Activated CD4-positive, alpha-beta T cell treated with anti-CD3 and anti-CD28 coated beads, Interleukin-2, Interleukin-4, amounts not matched to agents 100 ng/mL and 50 ng/mL, durations not matched to agents 16 hours and 8 hours (primary cell): Measurements from ENCODE around the gene ARHGEF33.
"Not testable (repeated sequence)": the region's sequence is repeated elsewhere in the genome, so short reads cannot be mapped to it uniquely, and the experiment has no call there.

Experiments used
- DNase-seq: peaks from one replicate; pipeline ENCODE4 v3.0.0-alpha.2; 2020; ENCODE audit warnings: low spot score

ARHGEF33 gene

DNA sequence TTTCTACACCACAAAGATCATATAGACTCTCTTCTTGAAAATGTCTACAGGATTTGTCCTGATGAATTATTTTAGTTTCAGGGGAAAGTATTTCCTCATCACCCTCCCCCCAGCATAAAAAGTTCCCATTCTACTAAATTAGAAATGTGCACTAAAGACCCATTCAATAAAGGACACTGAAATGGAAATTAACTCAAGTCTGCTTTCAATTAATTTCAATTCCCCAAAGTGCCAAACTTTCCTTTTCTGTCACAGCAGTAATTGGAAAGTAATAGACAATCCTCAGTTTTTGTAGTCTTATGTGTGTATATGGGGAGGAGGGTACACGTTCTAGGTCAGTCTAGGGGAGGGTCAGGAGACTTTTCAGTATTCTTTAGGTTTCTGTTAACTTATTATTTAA, 21.5 kb downstream of the ARHGEF33 start:
- no peak for DNase-seq

DNA sequence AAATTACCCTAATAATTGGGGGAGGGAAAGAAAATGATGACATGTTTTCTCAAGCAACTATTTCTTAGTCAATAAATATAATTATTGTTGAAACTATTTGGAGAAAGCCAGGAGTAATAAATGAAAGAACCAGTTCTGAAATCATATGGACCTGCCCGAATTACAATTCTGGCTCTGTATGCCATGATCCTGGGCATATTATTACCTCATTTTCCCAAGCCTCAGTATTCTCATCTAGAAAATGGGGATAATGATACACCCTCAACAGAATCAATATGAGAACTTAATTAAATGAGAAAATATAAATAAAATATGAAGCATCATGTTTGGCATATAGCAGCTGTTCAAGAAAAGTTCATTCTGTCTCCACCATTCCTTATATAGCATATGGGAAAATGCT, 22.9 kb downstream of the ARHGEF33 start:
- DNase-seq: no peak

DNA sequence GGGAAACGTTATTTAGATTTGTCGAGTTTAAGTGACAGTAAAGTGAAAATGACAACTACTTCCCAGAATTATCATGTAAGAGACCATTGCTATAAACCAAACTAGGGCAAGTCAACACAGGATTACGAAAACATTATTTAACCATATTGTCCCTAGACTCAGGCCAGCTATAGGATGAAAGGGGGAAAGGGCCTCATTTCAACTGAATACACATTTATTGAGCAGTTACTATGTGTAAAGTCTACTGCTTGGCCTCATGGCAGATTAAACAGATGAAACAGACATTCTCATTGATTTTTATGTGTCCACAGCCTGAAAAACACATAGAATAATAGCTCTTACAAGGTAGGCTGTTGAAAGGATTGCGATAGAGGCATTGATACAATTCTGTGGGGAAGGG, 32.7 kb downstream of the ARHGEF33 start:
- no peak for DNase-seq

DNA sequence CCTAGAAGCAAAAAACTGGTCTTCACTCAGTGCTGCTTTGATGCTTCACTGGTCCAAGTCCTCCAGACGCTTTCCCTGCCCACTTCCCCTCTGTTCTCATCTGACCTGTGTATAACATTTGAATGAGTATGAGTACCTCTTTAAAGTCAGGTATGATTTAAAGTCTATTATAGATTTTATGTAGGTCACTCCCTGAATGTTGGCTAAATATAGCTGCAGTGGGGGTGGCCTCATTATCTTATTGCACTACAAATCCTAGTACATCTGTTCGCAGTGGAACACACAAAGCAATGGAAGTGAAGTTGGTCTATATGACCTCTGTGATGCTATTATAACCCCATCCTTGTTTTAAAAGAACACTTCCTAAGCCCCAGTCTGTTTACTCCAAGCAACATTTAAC, 33.2 kb downstream of the ARHGEF33 start:
- no peak for DNase-seq

DNA sequence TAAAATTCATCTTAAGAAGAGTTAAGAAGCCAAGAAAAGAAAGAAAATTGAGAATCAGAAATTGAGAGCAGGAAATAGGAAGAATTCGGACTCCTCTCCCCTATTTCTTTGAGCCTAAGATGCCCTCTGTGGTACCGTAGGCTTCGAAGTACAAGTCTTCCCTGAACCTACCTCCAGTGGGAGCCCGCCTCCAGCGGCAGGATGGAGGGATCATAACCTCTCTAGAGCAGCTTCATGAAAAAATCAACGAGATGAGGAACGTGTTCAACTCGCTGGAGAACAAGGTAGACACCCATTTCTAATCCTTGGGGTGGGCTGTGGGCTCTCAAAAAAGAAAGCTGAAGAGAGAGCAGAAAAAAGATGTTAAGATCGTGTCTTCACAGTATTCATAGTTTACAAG, 36.3 kb downstream of the ARHGEF33 start:
- no peak for DNase-seq

DNA sequence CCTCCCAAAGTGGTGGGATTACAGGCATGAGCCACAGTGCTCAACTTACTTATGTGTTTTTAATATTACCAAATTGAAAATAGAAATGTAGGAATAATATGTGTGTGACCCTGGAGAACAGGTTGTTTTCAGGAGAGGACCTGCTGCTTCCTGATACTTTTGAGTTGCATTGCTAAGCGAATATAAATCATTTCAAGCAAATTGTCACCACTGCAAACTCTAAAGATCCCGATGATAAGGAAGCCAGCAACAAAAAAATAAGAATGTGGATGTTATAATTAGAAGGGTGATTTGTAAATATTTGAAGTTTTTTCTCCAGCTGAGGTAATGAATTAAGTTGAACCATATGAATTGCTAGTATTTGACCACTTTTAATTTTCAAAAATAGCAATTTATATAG, 40.9 kb downstream of the ARHGEF33 start:
- no peak for DNase-seq

DNA sequence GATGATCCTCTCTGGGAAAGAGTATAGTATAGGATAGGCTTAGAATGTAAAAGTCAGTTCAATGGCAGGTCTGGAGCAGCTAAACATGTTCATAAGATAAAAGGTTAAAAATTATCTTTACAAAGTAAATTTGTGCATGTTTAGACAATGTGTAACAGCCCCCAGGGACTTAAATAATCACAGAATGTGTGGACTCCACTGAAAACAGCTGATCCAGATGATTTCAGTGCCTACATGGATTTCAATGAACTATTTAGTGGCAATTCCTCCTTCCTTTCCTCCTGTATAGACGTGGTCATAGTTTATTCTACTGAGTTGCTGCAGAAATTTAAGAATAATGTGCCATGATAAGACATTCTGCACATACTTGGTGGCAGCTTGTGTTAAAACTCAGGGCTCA, 42.9 kb downstream of the ARHGEF33 start:
- DNase-seq: no peak

DNA sequence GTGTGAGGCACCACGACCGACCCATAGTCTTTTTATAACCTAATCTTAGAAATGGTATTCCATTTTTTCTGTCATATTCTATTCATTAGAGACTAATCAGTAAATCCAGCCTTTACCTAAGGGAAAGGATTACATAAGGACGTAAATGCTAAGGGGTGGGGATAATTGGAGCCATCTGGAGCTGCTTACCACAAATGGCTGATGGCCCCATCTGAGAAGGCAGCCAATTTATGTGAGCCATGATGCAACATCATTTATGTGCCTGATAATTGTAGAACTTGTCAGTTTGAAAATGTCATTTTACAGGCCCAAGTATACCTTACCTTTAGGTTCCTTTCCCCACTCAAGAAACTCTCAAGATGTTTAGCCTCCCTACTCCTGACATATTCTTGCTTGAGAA, 44.0 kb downstream of the ARHGEF33 start:
- no peak for DNase-seq

DNA sequence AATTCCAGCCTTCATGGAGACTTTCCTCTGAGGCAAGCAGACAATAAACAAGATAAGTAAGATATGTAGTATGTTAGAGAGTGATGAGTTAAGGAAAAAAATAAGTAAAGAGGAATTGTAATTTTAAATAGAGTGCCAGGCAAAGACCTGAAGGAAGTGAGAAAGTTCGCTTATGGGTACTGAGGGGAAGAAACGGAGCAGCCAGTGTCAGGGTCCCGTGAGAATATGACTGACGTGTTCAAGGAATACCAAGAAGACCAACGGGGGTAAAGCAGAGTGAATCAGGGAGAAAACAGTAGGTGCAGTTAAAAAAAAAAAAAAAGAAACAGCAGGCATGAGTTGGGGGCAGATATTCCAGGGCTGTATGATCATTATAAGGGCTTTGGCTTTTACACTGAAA, 45.1 kb downstream of the ARHGEF33 start:
- DNase-seq: no peak

DNA sequence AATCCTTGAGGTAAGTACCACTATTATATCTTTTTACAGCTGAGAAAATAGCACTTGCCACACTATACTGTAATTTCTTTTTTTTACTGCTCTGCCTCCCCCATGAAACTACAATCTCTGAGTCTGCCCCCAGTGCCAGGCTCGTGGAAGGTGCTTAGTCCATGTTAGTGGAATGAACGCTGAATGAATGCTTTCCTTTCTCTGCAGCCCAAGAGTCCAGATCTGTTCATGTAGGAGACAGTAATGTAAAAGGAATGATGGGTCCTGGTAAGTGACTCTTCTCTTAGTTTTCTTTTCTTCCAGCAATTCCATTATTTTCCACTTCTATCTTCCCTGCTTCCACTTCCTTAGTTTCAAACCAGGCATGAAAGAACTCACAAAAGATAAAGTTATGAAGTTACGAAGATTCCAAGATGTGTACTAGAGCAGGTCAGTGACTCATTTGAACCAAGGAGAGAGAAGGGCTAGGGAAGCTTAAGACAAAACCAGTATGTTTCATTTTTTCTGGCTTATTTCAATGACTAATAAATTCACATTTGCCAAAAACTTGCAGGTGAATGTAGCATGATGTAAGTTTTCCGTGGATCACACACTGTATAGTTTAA, 46.0 kb downstream of the ARHGEF33 start:
- no peak for DNase-seq

DNA sequence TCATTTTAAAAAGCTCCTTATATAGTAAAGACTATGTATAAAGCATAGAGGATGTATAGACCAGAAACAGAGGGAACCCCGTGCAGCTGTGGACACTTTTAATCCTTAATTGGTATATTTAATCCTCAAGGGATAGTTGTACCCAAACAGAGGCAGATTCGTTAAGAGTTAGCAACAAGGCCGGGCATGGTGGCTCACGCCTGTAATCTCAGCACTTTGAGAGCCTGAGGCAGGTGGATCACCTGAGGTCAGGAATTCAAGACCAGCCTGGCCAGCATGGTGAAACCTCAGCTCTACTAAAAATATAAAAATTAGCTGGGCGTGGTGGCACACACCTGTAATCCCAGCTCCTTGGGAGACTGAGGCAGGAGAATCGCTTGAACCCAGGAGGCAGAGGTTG, 46.8 kb downstream of the ARHGEF33 start:
- not testable (repeated sequence) for DNase-seq

DNA sequence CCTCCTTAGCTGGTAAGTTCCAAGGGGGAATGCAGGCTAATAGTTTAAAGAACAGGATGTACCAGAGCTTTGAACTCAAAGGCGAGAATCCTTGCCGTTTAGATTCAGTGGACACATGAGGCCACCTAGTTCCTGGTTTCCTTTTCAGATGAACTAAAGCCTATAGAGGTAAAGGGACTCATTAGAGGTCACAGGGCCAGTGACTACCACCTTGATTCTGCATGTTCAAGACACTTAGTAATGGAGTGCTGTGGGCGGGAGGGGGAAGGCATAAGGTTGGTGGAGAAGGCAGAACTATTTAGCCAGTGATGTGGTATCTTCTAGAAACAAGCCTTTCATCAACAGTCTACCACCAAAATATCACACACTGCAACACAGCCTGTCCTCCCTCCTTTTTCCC, 47.9 kb downstream of the ARHGEF33 start:
- no peak for DNase-seq

DNA sequence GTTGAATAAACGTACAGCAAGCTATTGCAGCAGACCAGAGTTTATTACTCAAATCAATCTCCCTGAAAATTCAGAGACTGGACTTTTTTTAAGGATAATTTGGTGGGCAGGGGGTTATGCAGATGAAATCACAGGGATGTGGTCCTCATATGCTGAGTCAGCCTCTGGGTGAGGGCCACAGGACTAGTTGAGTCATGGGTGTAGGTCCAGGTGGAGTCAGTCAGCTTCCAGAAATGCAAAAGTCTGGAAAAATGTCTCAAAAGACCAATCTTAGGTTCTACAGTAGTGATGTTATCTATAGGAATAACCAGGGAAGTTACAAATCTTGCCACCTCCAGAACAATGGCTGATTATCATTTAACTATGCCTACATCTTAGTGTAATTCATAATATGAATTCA, 51.1 kb downstream of the ARHGEF33 start:
- no peak for DNase-seq

DNA sequence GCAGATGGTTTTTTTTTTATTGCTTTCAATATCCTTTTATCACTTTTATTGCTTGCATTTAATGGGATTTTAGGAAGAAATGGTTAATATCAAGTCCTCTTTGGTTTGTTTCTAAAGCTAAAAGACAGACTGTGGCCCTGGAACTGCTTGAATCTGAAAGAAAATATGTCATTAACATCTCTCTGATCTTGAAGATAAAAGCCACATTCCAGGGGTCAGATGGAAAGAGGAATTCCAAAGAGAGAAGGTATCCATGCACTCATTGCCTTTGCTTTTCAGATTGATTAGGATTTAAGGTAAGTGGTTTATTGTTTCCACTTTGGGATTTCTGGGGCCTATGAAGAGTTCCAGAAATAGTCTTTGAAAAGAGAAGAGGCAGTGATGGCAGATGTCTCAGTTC, 54.1 kb downstream of the ARHGEF33 start:
- DNase-seq: no peak

DNA sequence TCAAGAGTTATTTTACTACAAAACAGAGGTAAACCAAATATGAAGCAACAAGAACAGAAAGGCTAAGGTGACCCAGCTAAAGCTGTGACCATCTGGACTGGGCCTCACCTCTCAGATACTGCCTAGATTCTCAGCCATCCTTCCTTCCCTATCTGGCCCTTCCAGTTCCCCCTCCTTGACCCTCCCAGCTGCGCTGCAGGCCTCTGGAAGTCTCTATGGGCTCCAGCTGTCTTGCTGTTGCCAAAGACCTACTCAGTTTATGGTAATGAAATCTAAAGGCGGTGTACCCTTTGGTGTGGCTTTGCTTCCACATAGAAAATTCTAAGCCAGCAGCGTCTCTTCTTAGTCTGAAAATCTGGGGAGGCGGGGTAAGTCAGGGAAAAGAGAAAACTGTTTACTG, 55.7 kb downstream of the ARHGEF33 start:
- no peak for DNase-seq

DNA sequence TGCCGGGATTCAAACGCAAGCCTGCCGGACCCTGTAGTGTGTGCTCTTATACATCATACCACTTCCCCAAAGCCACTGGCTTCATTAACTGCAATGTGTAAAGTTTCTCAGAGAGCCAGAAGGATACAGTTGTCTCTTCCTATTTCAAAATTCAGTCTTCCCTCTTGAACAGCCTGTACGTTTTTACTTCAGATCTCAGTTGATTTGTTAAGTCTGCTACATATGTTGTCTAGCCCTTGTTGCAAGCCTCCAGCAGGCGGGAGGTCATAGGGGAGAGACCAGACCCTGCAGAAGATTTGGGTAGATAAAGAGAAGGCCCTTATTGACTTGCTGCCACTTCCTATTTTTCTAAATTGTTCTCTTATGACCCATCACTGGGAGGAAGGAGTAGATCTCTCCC, 56.2 kb downstream of the ARHGEF33 start:
- DNase-seq: no peak

DNA sequence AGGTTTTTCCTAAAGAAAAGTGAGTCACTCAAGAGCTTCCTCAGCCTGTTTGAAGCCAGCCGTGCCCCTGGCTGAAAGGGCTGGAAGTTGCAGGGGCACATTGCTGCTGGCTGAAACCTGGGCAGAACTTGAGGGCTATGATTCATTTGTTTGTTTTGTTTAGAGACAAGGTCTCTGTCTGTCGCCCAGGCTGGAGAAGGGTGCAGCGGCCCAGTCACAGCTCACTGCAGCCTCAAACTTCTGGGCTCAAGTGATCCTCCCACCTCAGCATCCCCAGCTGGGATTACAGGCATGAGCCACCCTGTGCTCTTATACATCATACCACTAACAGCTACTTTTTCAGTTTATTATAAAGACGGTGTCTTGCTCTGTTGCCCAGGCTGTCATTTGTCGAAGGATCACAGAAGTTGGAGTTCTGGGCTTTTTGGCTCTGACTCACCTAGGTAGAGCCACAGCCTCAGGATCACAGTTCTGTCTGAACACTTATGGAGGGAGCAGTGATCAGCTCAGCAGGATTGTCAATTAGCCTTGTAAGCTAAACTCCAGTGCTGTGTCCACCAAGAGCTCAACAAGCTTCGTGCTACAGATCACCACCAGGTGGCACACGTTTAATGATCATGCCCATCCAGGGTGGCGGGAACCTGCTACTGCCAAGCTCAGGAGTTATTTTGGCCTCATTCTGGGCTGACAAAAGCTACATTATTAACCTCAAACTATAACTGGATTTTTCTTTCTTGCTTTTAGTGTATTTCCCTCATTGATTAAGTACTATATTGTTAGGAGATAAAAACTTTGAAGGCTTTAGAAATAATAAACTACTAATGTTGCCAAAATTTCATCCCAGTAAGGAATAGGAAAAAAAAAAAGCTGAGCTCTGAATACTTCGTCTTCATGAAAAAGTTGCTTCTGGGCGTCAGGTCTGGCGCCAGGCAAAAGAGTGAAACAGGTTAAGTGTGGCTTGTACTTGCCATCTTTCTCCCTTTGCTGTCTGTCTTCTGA, 57.9 kb downstream of the ARHGEF33 start:
- peak; percentile 77 for DNase-seq

DNA sequence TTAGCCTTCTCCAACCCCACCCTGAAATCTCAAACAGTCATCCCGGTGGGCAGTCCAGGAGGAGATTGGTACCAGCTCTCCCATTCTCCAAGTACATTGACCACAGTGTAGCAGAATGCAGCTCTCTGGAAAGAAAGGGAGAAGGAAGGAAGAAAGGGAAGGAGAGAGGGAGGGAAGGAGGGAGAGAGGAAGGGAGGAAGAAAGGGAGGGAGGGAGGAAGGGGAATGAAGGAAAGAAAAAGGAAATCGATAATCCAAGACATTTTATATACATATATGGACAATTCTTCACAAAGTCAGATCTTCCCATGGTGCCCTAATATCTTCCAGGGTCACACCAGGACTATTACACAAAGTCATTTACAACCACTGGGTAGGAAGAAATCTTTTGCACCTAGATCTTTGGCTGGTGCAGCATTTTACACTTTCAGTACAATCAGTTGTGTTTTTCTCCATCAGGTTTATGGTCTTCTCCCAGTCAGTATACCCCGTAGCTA, 58.8 kb downstream of the ARHGEF33 start:
- no peak for DNase-seq

DNA sequence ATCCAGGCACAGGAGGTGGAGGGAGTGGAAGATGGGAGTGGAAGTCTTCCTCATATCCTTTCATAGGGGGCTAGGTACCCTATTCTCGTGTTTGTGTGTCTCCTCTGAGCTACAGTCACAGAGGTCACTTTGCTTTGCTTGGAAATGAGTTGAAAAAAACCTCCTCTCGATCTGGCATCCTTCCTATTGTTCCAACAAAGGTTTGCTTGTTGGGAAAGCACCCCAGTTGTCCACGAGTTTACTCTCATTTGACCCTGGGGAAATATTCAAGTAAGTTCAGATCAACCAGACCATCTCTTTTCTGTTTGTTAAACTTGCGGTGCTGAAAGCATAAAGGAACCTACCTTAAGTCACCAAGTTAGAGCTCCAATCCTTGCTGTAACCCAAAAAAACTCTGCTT, 59.3 kb downstream of the ARHGEF33 start:
- DNase-seq: no peak

DNA sequence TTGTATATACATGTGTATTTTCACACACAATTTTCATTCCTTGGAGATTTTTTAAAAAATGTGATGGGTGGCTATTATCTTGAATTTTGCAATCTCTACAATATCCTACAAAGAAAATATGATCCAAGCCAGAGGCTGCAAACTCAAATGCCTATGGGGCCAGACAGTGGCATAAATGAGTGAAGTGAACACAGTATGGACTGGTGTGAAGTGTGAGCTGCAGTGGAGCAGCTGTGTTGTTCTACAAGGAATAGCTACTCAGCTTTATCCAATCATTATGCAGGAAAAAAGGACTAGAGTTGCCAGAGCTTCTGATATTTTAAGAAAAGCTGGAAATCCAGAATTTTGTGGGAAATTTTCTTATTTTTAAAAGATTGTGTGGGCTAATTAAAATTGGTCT, 62.1 kb downstream of the ARHGEF33 start:
- DNase-seq: no peak

DNA sequence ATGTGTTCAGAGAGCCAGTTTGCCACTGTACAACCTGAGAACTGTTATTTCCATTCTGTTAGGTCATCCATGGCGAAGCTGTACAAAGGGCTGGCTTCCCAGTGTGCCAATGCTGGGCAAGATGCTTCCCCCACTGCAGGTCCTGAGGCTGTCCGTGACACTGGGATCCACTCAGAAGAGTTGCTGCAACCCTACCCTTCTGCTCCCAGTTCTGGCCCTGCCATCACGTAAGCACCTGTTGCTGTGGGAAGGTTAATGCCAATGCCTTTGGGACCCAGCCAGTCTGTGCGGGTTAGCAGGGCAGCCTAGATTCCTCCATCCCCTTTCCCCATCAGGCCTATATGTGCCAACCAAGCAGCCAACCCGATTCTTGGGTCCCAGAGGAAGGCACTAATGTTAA, 68.3 kb downstream of the ARHGEF33 start:
- no peak for DNase-seq

DNA sequence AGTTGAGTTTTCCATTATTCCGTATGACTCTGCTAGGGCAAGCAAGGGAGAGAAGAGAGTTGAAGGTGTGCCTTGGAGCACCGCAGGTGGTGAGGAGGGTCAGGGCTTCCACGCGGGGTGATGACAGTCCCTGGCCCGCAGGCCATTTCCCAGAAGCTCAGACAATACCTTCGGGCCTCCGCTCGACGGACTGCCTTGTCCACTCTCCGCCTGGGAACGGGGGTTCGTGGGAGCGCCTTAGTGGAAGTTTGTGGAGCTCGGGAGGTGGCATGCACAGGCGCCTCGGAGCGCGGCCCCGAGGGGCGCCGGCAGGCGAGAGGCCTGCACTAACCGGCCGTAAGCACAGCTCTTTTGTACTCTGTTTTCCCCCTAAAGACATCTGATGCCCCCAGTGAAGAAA, 69.8 kb downstream of the ARHGEF33 start:
- no peak for DNase-seq

DNA sequence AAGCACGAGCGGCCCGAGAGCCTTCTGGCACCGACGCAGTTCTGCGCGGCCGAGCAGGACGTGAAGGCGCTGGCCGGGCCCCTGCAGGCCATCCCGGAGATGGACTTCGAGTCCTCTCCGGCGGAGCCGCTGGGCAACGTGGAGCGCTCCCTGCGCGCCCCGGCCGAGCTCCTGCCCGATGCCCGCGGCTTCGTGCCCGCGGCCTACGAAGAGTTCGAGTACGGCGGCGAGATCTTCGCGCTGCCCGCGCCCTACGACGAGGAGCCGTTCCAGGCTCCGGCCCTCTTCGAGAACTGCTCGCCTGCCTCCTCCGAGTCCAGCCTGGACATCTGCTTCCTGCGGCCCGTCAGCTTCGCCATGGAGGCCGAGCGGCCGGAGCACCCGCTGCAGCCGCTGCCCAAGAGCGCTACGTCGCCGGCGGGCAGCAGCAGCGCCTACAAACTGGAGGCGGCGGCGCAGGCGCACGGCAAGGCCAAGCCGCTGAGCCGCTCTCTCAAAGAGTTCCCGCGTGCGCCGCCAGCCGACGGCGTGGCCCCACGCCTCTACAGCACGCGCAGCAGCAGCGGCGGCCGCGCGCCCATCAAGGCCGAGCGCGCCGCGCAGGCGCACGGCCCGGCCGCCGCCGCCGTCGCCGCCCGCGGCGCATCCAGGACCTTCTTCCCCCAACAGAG, 70.4 kb downstream of the ARHGEF33 start:
- peak; percentile 67 for DNase-seq
